ENCODE measurements around the gene PSMB11.
A peak's percentile ranks its signal among the peaks of the same experiment; 100 is the strongest.

The PSMB11 gene

GRCh38 chr14:23021434-23021833 is 20.6 kb upstream of the PSMB11 start:
- Histone ChIP-seq H3K79me2 (no peaks in the 10 kb centered on the region), H3K27me3 (ENCODE audit: control insufficient read depth, insufficient read depth, low read length) (no peaks in the 10 kb centered on the region), H3K4me2 (ENCODE audit: low read length) (no peak overlapping the region), H3K9ac (no peak overlapping the region), H3K4me3 (ENCODE audit: low read depth, low read length) (no peak overlapping the region), H3K4me1 (peaks cover 4% of the 10 kb centered on the region), H2AFZ (peak overlapping the region; percentile 43), H3K27ac (no peak overlapping the region), H3K36me3 (ENCODE audit: control insufficient read depth, insufficient read depth, low read length) (no peaks in the 10 kb centered on the region), H3K9me3 (ENCODE audit: control insufficient read depth, low read length) (no peaks in the 10 kb centered on the region)
- no peak for TF ChIP-seq CTCF (IDR thresholded peaks at IDR 0.05)

DNA sequence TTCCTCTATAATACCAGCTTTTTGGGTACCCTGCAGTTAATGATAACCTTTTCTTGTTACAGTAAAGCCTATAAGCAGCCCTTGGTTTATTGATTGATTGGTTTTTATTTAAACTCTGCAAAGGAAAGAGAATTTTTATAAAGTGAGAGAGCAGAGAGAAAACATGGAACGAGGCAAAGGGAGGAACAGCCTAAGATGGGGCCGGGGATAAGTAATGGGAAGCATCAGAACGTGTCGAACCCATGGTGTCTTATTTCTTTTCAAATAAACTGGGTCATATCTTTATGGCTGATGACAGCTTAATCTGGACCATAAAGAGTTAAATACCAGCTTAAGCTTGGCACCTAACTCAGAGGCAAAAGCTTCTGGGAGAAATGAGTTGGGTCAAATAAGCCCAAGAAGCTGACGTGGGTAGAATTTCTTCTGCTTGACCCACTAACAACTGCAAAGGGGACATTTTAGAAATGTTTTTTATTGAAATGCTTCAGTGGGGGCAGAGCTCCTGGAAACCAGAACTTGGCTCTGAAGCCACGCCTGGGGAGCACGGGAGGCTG is 20.0 kb upstream of the PSMB11 start:
- Histone ChIP-seq H3K36me3 (ENCODE audit: control insufficient read depth, insufficient read depth, low read length) (no peaks in the 10 kb centered on the region), H2AFZ (peak overlapping the region; percentile 43), H3K9me3 (ENCODE audit: control insufficient read depth, low read length) (no peaks in the 10 kb centered on the region), H3K9ac (no peak overlapping the region), H3K4me3 (ENCODE audit: low read depth, low read length) (no peak overlapping the region), H3K27me3 (ENCODE audit: control insufficient read depth, insufficient read depth, low read length) (no peaks in the 10 kb centered on the region), H3K79me2 (no peaks in the 10 kb centered on the region), H3K27ac (no peak overlapping the region), H3K4me1 (peaks cover 4% of the 10 kb centered on the region), H3K4me2 (ENCODE audit: low read length) (no peak overlapping the region)
- no peak for TF ChIP-seq CTCF (IDR thresholded peaks at IDR 0.05)

GRCh38 chr14:23023022-23023794 is 18.8 kb upstream of the PSMB11 start:
- Histone ChIP-seq H3K27ac (no peak overlapping the region), H2AFZ (no peak overlapping the region), H3K79me2 (no peaks in the 10 kb centered on the region), H3K9ac (no peak overlapping the region), H3K4me2 (ENCODE audit: low read length) (no peak overlapping the region), H3K27me3 (ENCODE audit: control insufficient read depth, insufficient read depth, low read length) (no peaks in the 10 kb centered on the region), H3K4me1 (peaks cover 4% of the 10 kb centered on the region), H3K4me3 (ENCODE audit: low read depth, low read length) (no peak overlapping the region), H3K9me3 (ENCODE audit: control insufficient read depth, low read length) (no peaks in the 10 kb centered on the region), H3K36me3 (ENCODE audit: control insufficient read depth, insufficient read depth, low read length) (no peaks in the 10 kb centered on the region)
- no peak for TF ChIP-seq CTCF (IDR thresholded peaks at IDR 0.05)

DNA sequence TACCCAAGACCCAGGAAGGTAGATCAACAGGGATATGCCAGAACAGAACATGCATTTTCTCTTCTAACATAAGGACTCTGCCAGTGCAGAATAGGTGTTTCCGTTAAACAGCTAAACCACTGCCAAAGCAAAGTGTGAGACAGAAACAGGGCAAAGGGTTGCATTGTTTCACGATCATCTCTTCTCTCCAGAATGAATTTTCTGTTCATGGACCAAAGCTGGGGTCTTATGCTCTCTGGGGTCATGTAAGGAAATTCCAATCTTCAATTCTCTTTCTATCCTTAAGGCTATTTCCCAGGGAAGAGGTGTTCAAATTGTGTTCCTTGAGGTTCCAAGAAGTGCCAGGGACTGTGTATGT is 18.2 kb upstream of the PSMB11 start:
- peaks cover 4% of the 10 kb centered on the region for H3K4me1 ChIP-seq
- no peak overlapping the region for H3K4me2 ChIP-seq (ENCODE audit: low read length)
- H3K27ac ChIP-seq: no peak overlapping the region
- H2AFZ ChIP-seq: no peak overlapping the region
- H3K4me3 ChIP-seq (ENCODE audit: low read depth, low read length): no peak overlapping the region
- no peaks in the 10 kb centered on the region for H3K27me3 ChIP-seq (ENCODE audit: control insufficient read depth, insufficient read depth, low read length)
- TF ChIP-seq CTCF (IDR thresholded peaks at IDR 0.05): no peak
- no peak overlapping the region for H3K9ac ChIP-seq
- H3K9me3 ChIP-seq (ENCODE audit: control insufficient read depth, low read length): no peaks in the 10 kb centered on the region
- no peaks in the 10 kb centered on the region for H3K79me2 ChIP-seq
- no peaks in the 10 kb centered on the region for H3K36me3 ChIP-seq (ENCODE audit: control insufficient read depth, insufficient read depth, low read length)

- H3K79me2 ChIP-seq: peaks cover 5% of the 10 kb centered on the region
- H3K9me3 ChIP-seq (ENCODE audit: control insufficient read depth, low read length): no peaks in the 10 kb centered on the region
- no peak for TF ChIP-seq CTCF (IDR thresholded peaks at IDR 0.05)
- no peak overlapping the region for H3K4me2 ChIP-seq (ENCODE audit: low read length)
- no peak overlapping the region for H3K9ac ChIP-seq
- no peak overlapping the region for H2AFZ ChIP-seq
- no peak overlapping the region for H3K4me3 ChIP-seq (ENCODE audit: low read depth, low read length)
- H3K27ac ChIP-seq: no peak overlapping the region
- H3K36me3 ChIP-seq (ENCODE audit: control insufficient read depth, insufficient read depth, low read length): no peaks in the 10 kb centered on the region
- H3K4me1 ChIP-seq: peaks cover 4% of the 10 kb centered on the region
- no peaks in the 10 kb centered on the region for H3K27me3 ChIP-seq (ENCODE audit: control insufficient read depth, insufficient read depth, low read length)
Measured at GRCh38 chr14:23024612-23025075, 17.4 kb upstream of the PSMB11 start.

Data from parathyroid adenoma (tissue), 2 donors.